ENCODE results near the gene GRPR.

Gene GRPR

GRCh38 chrX:16123222-16123786 is at the start of gene GRPR:
Gene GRPR (plus strand): TSS chrX:16123565. CDS start chrX:16123954, 389 bp downstream.
- peak; percentile 46 to 69 for DNase-seq

- no peak for DNase-seq
Observed at GRCh38 chrX:16075087-16075486, 48.3 kb upstream of the GRPR start.

- DNase-seq, result no peak
Observed at GRCh38 chrX:16076834-16077233, 46.5 kb upstream of the GRPR start.

GRCh38 chrX:16077811-16078210 is 45.6 kb upstream of the GRPR start:
- DNase-seq, result no peak

- no peak for DNase-seq
Observed at GRCh38 chrX:16081357-16081756, 42.0 kb upstream of the GRPR start.

- DNase-seq, result no peak
Observed at GRCh38 chrX:16082470-16083085, 40.8 kb upstream of the GRPR start.

- no peak for DNase-seq
Observed at GRCh38 chrX:16087076-16087475, 36.3 kb upstream of the GRPR start.

GRCh38 chrX:16089086-16089485 is 34.3 kb upstream of the GRPR start:
- no peak for DNase-seq

- DNase-seq, result no peak
Observed at GRCh38 chrX:16096141-16096540, 27.2 kb upstream of the GRPR start.

- DNase-seq, result no peak
Observed at GRCh38 chrX:16100673-16101072, 22.7 kb upstream of the GRPR start.

GRCh38 chrX:16101581-16101980 is 21.8 kb upstream of the GRPR start:
- no peak for DNase-seq

GRCh38 chrX:16103625-16104024 is 19.7 kb upstream of the GRPR start:
- no peak for DNase-seq

- no peak for DNase-seq
Observed at GRCh38 chrX:16112428-16112827, 10.9 kb upstream of the GRPR start.

- no peak for DNase-seq
Observed at GRCh38 chrX:16113978-16114565, 9.3 kb upstream of the GRPR start.

GRCh38 chrX:16114611-16115010 is 8.8 kb upstream of the GRPR start:
- DNase-seq, result no peak

- peak in 1 of 2 donors; percentile 11 for DNase-seq
Observed at GRCh38 chrX:16119353-16120220, 3.8 kb upstream of the GRPR start.

- DNase-seq, result no peak
Observed at GRCh38 chrX:16120431-16120830, 2.9 kb upstream of the GRPR start.

- no peak for DNase-seq
Observed at GRCh38 chrX:16124201-16124600, 836 bp downstream of the GRPR start.

GRCh38 chrX:16125520-16126149 is 2.3 kb downstream of the GRPR start:
- no peak for DNase-seq

GRCh38 chrX:16130707-16131106 is 7.3 kb downstream of the GRPR start:
- no peak for DNase-seq

- no peak for DNase-seq
Observed at GRCh38 chrX:16134936-16135335, 11.6 kb downstream of the GRPR start.

GRCh38 chrX:16136080-16136479 is 12.7 kb downstream of the GRPR start:
- DNase-seq, result no peak

GRCh38 chrX:16137416-16138107 is 14.2 kb downstream of the GRPR start:
- DNase-seq, result no peak
